ENCODE results near the gene SMARCD1.
A peak's percentile ranks its signal among the peaks of the same experiment; 100 is the strongest.

Gene SMARCD1

GRCh38 chr12:50061946-50062686, 23.0 kb upstream of the SMARCD1 start:
- Histone ChIP-seq H3K4me3 (ENCODE audit: severe bottlenecking) (no peak overlapping the region), H3K36me3 (ENCODE audit: low read depth) (no peaks in the 10 kb centered on the region), H3K27me3 (ENCODE audit: insufficient read depth, poor library complexity, severe bottlenecking) (no peaks in the 10 kb centered on the region), H3K4me1 (ENCODE audit: insufficient read depth, poor library complexity, severe bottlenecking) (peaks cover 4% of the 10 kb centered on the region), H3K27ac (ENCODE audit: poor library complexity, severe bottlenecking) (no peak overlapping the region), H3K9me3 (ENCODE audit: severe bottlenecking) (no peaks in the 10 kb centered on the region)
- no peak for DNase-seq (ENCODE audit: low spot score)
- ATAC-seq (ENCODE audit: low read depth): no peak
- no peak for TF ChIP-seq CTCF (IDR thresholded peaks at IDR 0.05; ENCODE audit: poor library complexity, severe bottlenecking)

GRCh38 chr12:50062728-50063460, 22.2 kb upstream of the SMARCD1 start:
- Histone ChIP-seq H3K27ac (ENCODE audit: poor library complexity, severe bottlenecking) (no peak overlapping the region), H3K4me3 (ENCODE audit: severe bottlenecking) (no peak overlapping the region), H3K36me3 (ENCODE audit: low read depth) (no peaks in the 10 kb centered on the region), H3K4me1 (ENCODE audit: insufficient read depth, poor library complexity, severe bottlenecking) (peaks cover 4% of the 10 kb centered on the region), H3K9me3 (ENCODE audit: severe bottlenecking) (no peaks in the 10 kb centered on the region), H3K27me3 (ENCODE audit: insufficient read depth, poor library complexity, severe bottlenecking) (no peaks in the 10 kb centered on the region)
- DNase-seq (ENCODE audit: low spot score) (no peak), ATAC-seq (ENCODE audit: low read depth) (peak; percentile 52; the same call in 2 of the 3 replicates)
- TF ChIP-seq CTCF (IDR thresholded peaks at IDR 0.05; ENCODE audit: poor library complexity, severe bottlenecking): no peak

GRCh38 chr12:50065726-50066310, 19.3 kb upstream of the SMARCD1 start:
- Histone ChIP-seq H3K4me3 (ENCODE audit: severe bottlenecking) (no peak overlapping the region), H3K27ac (ENCODE audit: poor library complexity, severe bottlenecking) (no peak overlapping the region), H3K4me1 (ENCODE audit: insufficient read depth, poor library complexity, severe bottlenecking) (peaks cover 4% of the 10 kb centered on the region), H3K9me3 (ENCODE audit: severe bottlenecking) (no peaks in the 10 kb centered on the region), H3K27me3 (ENCODE audit: insufficient read depth, poor library complexity, severe bottlenecking) (no peaks in the 10 kb centered on the region), H3K36me3 (ENCODE audit: low read depth) (no peaks in the 10 kb centered on the region)
- no peak for TF ChIP-seq CTCF (IDR thresholded peaks at IDR 0.05; ENCODE audit: poor library complexity, severe bottlenecking)
- ATAC-seq (ENCODE audit: low read depth) (no peak), DNase-seq (ENCODE audit: low spot score) (no peak)

GRCh38 chr12:50066402-50066801, 18.7 kb upstream of the SMARCD1 start:
- TF ChIP-seq CTCF (IDR thresholded peaks at IDR 0.05; ENCODE audit: poor library complexity, severe bottlenecking): no peak
- H3K4me3 ChIP-seq (ENCODE audit: severe bottlenecking): no peak overlapping the region
- H3K27ac ChIP-seq (ENCODE audit: poor library complexity, severe bottlenecking): no peak overlapping the region
- ATAC-seq (ENCODE audit: low read depth) (peak; percentile 63), DNase-seq (ENCODE audit: low spot score) (peak; percentile 51)
- H3K9me3 ChIP-seq (ENCODE audit: severe bottlenecking): no peaks in the 10 kb centered on the region
- peaks cover 4% of the 10 kb centered on the region for H3K4me1 ChIP-seq (ENCODE audit: insufficient read depth, poor library complexity, severe bottlenecking)
- H3K36me3 ChIP-seq (ENCODE audit: low read depth): no peaks in the 10 kb centered on the region
- H3K27me3 ChIP-seq (ENCODE audit: insufficient read depth, poor library complexity, severe bottlenecking): no peaks in the 10 kb centered on the region
